Thoracic aorta (tissue), 2 donors: ENCODE measurements around the gene FANCE. TPM values are rescaled to one million over a fixed set of nuclear protein-coding genes. Genes with fewer than 3 reads are reported as not detected.
A peak's percentile ranks its signal among the peaks of the same experiment; 100 is the strongest.

ENCODE experiments used
- ATAC-seq: fragments of 150-250 bp; one replicate; pipeline ENCODE4 v1.8.0; 2017; ENCODE audit warnings: low read depth; ENCODE audit not compliant: insufficient number of reproducible peaks, low FRiP score
- DNase-seq: peaks from one replicate; pipeline ENCODE4 v3.0.0-alpha.2; 2020; ENCODE audit warnings: low spot score
- H3K27ac ChIP-seq, 2 donors: fragments of 200-600 bp; sonication (generic); 1 replicate in 1 of 2; 2 replicates in 1 of 2; pipeline ENCODE4 v1.5.1; 2016; ENCODE audit warnings: mild to moderate bottlenecking in 2 of 2, moderate library complexity in 2 of 2
- H3K27me3 ChIP-seq: fragments of 200-600 bp; sonication (generic); replicated peaks from 2 replicates; pipeline ENCODE4 v1.6.0; 2016; ENCODE audit warnings: mild to moderate bottlenecking; ENCODE audit not compliant: insufficient read depth
- H3K36me3 ChIP-seq: fragments of 200-600 bp; sonication (generic); one replicate; pipeline ENCODE4 v1.5.1; 2016
- H3K4me1 ChIP-seq, 2 donors: fragments of 200-600 bp; sonication (generic); 1 replicate in 1 of 2; 2 replicates in 1 of 2; pipeline versions ENCODE4 v1.5.1 to v1.6.0; 2016; ENCODE audit warnings: low read depth in 2 of 2, mild to moderate bottlenecking in 1 of 2; ENCODE audit not compliant: control insufficient read depth in 1 of 2
- H3K4me3 ChIP-seq: fragments of 200-600 bp; sonication (generic); 2 replicates; pipeline ENCODE4 v1.5.1; 2016; ENCODE audit warnings: mild to moderate bottlenecking
- H3K9me3 ChIP-seq: fragments of 200-600 bp; sonication (generic); 2 replicates; pipeline ENCODE4 v1.5.1; 2016
- total RNA-seq, 2 donors: library from RNA; depleted of rRNA; stranded (reverse); fragments of >200 nt; gene quantifications; one replicate each; pipeline versions ENCODE4 v1.1.0 to v1.2.3, GENCODE V29; 2016
- TF ChIP-seq, protein P1 (sequence below): fragments of 200-600 bp; sonication (generic); IDR thresholded peaks from one replicate; pipeline ENCODE4 v1.5.1; 2019; ENCODE audit warnings: antibody characterized with exemption

The FANCE gene
- total RNA-seq, 2 donors from 2014 or later = 3.1 to 6.2 TPM

DNA sequence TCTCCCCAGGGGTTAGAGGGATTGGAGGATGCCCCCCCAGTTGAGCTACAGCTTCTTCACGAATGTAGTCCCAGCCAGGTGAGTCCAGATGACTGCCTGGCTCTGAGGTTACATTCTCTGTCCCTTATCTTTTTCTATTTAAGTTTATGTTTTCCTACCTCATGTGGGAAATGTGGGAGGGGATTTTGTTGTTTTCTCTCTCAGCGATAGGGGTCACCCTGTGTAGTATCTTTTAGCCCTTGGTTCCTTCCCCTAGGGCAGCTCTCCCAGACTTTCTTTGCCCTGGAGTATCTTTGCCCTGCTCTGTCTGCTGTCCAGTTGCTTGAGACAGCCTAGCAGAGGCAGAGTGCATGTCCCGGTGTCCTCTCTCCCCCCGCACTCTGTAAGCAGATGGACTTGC lies 5.8 kb downstream of the FANCE start:
- Histone ChIP-seq H3K4me1 (peaks cover 11 to 22% of the 10 kb centered on the region in 2 donors), H3K27me3 (no peaks in the 10 kb centered on the region), H3K36me3 (peaks cover 3% of the 10 kb centered on the region), H3K27ac (no peak overlapping the region), H3K4me3 (no peak overlapping the region), H3K9me3 (no peaks in the 10 kb centered on the region)
- TF ChIP-seq, protein P1, sequence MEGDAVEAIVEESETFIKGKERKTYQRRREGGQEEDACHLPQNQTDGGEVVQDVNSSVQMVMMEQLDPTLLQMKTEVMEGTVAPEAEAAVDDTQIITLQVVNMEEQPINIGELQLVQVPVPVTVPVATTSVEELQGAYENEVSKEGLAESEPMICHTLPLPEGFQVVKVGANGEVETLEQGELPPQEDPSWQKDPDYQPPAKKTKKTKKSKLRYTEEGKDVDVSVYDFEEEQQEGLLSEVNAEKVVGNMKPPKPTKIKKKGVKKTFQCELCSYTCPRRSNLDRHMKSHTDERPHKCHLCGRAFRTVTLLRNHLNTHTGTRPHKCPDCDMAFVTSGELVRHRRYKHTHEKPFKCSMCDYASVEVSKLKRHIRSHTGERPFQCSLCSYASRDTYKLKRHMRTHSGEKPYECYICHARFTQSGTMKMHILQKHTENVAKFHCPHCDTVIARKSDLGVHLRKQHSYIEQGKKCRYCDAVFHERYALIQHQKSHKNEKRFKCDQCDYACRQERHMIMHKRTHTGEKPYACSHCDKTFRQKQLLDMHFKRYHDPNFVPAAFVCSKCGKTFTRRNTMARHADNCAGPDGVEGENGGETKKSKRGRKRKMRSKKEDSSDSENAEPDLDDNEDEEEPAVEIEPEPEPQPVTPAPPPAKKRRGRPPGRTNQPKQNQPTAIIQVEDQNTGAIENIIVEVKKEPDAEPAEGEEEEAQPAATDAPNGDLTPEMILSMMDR = no peak
- no peak for DNase-seq
- no peak for ATAC-seq

DNA sequence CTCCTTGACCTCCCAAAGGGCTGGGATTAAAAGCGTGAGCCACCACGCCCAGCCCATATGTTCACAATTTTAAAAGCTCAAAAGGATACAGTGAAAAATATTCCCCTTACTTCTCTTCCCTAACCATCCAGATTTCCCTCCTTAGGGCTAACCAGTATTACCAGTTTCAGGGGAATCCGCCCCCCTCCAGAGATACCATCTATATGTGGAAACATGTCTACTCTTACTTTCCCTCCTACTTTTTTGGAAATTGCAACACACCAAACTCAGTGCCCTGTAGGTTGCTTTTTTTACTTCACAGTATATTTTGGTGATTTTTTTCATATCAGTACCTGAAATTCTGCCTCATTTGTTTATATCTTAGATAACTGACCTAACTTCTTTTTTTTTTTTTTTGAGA lies 9.1 kb downstream of the FANCE start:
- no peak overlapping the region for H3K27ac ChIP-seq
- no peaks in the 10 kb centered on the region for H3K4me1 ChIP-seq
- no peak for ATAC-seq
- TF ChIP-seq, protein P1 = no peak
- no peaks in the 10 kb centered on the region for H3K27me3 ChIP-seq
- no peak for DNase-seq
- no peaks in the 10 kb centered on the region for H3K9me3 ChIP-seq
- peaks cover 3% of the 10 kb centered on the region for H3K36me3 ChIP-seq
- H3K4me3 ChIP-seq = no peak overlapping the region

DNA sequence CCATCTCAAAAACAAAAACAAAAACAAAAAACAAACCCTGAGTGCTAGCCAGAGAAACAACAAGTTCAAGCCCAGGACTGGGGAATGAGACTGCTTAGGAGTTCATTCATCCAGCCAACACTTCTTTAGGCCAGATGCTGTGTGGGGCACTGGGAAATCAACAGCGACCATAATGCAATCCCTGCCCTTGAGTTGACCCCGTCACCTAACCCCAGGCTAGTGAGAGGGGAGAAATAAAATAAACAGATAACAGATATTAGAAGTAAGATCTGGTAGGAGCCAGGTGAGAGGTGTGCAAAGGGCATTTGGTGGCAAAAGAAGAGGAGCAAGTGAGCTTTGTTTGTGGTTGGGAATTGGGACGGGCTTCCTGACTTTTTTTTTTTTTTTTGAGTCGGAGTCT lies 11.2 kb downstream of the FANCE start:
- no peak overlapping the region for H3K27ac ChIP-seq
- H3K4me1 ChIP-seq = no peaks in the 10 kb centered on the region
- TF ChIP-seq, protein P1 = no peak
- H3K9me3 ChIP-seq = no peaks in the 10 kb centered on the region
- DNase-seq (no peak), ATAC-seq (no peak)
- H3K4me3 ChIP-seq = no peak overlapping the region
- H3K36me3 ChIP-seq = peaks cover 1% of the 10 kb centered on the region
- no peaks in the 10 kb centered on the region for H3K27me3 ChIP-seq

DNA sequence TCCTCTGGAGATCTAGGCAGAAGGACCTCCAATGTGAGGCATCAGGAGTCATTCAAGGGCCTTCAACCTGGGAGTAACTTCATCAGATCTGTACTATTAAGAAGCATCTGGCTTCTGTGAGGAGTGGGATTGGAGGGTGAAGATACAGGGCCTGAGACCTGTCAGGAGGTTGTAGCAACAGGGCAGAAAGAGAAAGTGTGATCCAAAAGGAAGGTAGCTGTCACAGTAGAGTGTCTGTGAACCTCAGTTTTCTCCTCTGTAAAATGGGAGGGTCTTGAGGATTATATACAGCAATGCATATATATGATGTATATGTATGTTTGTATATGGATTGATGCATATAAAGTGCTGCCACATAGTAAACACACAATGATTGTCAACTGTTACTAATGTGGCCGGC lies 13.5 kb downstream of the FANCE start:
- no peaks in the 10 kb centered on the region for H3K36me3 ChIP-seq
- TF ChIP-seq, protein P1 = no peak

DNA sequence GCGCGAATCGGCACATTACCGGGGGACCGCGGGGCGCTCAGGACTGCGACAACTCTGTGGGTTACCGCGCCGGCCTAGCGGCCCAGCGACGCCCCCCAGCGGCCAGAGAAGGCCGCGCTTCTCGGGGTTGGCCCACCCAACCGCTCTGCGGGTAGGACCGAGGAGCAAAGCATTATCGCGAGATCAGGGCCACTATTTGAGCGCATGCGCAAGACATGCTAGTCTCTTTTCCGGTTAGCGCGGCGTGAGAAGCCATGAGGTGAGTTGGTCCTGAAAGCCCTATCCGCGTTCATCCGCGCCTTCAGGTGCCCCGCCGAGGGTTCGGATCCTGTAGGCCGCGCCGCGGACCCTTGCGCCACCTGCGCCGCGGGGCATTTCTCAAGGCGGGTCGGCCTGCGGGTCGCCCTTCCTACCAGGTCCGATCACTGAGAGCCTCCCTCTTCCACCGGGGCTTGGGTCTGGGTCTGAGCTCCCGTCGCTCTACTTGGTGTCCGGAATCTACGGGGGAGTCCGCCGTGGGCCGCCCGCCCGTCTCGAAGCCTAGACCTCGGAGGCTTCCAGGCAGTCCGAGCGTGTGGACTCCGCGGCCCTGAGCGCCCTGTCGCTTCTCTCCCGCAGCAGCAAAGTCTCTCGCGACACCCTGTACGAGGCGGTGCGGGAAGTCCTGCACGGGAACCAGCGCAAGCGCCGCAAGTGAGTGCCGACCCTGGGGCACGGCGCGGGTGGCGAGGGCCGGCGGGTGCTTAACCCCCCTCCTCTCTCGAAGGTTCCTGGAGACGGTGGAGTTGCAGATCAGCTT lies 16.2 kb downstream of the FANCE start, which contains the start of gene RPL10A:
TSS of gene RPL10A (plus strand) at position 221 of the 799 bp plus-strand sequence. CDS start at position 255, 34 bp downstream.
- peaks cover 0 to 40% of the 10 kb centered on the region in 2 donors for H3K4me1 ChIP-seq
- peak; percentile 94 for ATAC-seq
- TF ChIP-seq, protein P1 = peak; percentile 94

More for the DNA sequence above, 13.5 kb downstream of the FANCE start:
- H3K4me3 ChIP-seq = no peak overlapping the region
- no peak for DNase-seq
- H3K27ac ChIP-seq = no peak overlapping the region
- H3K4me1 ChIP-seq = peaks cover 0 to 17% of the 10 kb centered on the region in 2 donors
- H3K27me3 ChIP-seq = no peaks in the 10 kb centered on the region
- no peaks in the 10 kb centered on the region for H3K9me3 ChIP-seq
- ATAC-seq = no peak

More for the DNA sequence above, 16.2 kb downstream of the FANCE start, which contains the start of gene RPL10A:
- H3K27ac ChIP-seq = peak within 1 kb of the TSS; percentile 87
- H3K4me3 ChIP-seq = peak within 1 kb of the TSS; percentile 98
- H3K27me3 ChIP-seq = no peaks in the 10 kb centered on the region
- H3K36me3 ChIP-seq = peaks cover 16% of the 10 kb centered on the region
- no peaks in the 10 kb centered on the region for H3K9me3 ChIP-seq
- DNase-seq = peak; percentile 62
